ENCODE data around the gene SPATA3.
"Not testable (repeated sequence)": the region's sequence is repeated elsewhere in the genome, so short reads cannot be mapped to it uniquely, and the experiment has no call there.

The SPATA3 gene

GRCh38 chr2:231015478-231015877, 19.6 kb downstream of the SPATA3 start:
- Histone ChIP-seq H3K4me1 (ENCODE audit: insufficient read depth, insufficient read length) (peaks cover 14% of the 10 kb centered on the region), H3K9me3 (ENCODE audit: insufficient read depth, low read length) (no peaks in the 10 kb centered on the region), H3K27me3 (ENCODE audit: insufficient read depth, insufficient read length) (no peaks in the 10 kb centered on the region), H3K4me3 (ENCODE audit: insufficient read length, low read depth) (no peak overlapping the region), H3K36me3 (ENCODE audit: insufficient read depth, insufficient read length, low read length) (no peaks in the 10 kb centered on the region), H3K9ac (ENCODE audit: insufficient read length, low read depth) (no peak overlapping the region)
- TF ChIP-seq ZNF274 (IDR thresholded peaks at IDR 0.05; ENCODE audit: low read depth, low read length) (no peak), YY1 (IDR thresholded peaks at IDR 0.05; ENCODE audit: insufficient read depth, insufficient read length) (no peak), SUZ12 (IDR thresholded peaks at IDR 0.05; ENCODE audit: extremely low read depth, insufficient read depth, insufficient read length) (no peak)
- DNase-seq (ENCODE audit: low read depth, low spot score) = peak; percentile 77

GRCh38 chr2:231015926-231016325, 20.0 kb downstream of the SPATA3 start:
- TF ChIP-seq YY1 (IDR thresholded peaks at IDR 0.05; ENCODE audit: insufficient read depth, insufficient read length) = no peak
- no peak for TF ChIP-seq ZNF274 (IDR thresholded peaks at IDR 0.05; ENCODE audit: low read depth, low read length)
- no peak for TF ChIP-seq SUZ12 (IDR thresholded peaks at IDR 0.05; ENCODE audit: extremely low read depth, insufficient read depth, insufficient read length)
- H3K9me3 ChIP-seq (ENCODE audit: insufficient read depth, low read length) = no peaks in the 10 kb centered on the region
- no peak overlapping the region for H3K4me3 ChIP-seq (ENCODE audit: insufficient read length, low read depth)
- H3K9ac ChIP-seq (ENCODE audit: insufficient read length, low read depth) = no peak overlapping the region
- no peaks in the 10 kb centered on the region for H3K36me3 ChIP-seq (ENCODE audit: insufficient read depth, insufficient read length, low read length)
- DNase-seq (ENCODE audit: low read depth, low spot score) = no peak
- H3K27me3 ChIP-seq (ENCODE audit: insufficient read depth, insufficient read length) = no peaks in the 10 kb centered on the region
- H3K4me1 ChIP-seq (ENCODE audit: insufficient read depth, insufficient read length) = peaks cover 14% of the 10 kb centered on the region

GRCh38 chr2:231016566-231017230, 20.8 kb downstream of the SPATA3 start:
- H3K27me3 ChIP-seq (ENCODE audit: insufficient read depth, insufficient read length) = no peaks in the 10 kb centered on the region
- no peak for DNase-seq (ENCODE audit: low read depth, low spot score)
- peaks cover 14% of the 10 kb centered on the region for H3K4me1 ChIP-seq (ENCODE audit: insufficient read depth, insufficient read length)
- H3K9ac ChIP-seq (ENCODE audit: insufficient read length, low read depth) = no peak overlapping the region
- no peak overlapping the region for H3K4me3 ChIP-seq (ENCODE audit: insufficient read length, low read depth)
- no peaks in the 10 kb centered on the region for H3K36me3 ChIP-seq (ENCODE audit: insufficient read depth, insufficient read length, low read length)
- no peaks in the 10 kb centered on the region for H3K9me3 ChIP-seq (ENCODE audit: insufficient read depth, low read length)
- TF ChIP-seq YY1 (IDR thresholded peaks at IDR 0.05; ENCODE audit: insufficient read depth, insufficient read length) = no peak
- no peak for TF ChIP-seq SUZ12 (IDR thresholded peaks at IDR 0.05; ENCODE audit: extremely low read depth, insufficient read depth, insufficient read length)
- no peak for TF ChIP-seq ZNF274 (IDR thresholded peaks at IDR 0.05; ENCODE audit: low read depth, low read length)

- DNase-seq (ENCODE audit: low read depth, low spot score) = no peak
- Histone ChIP-seq H3K36me3 (ENCODE audit: insufficient read depth, insufficient read length, low read length) (no peaks in the 10 kb centered on the region), H3K9me3 (ENCODE audit: insufficient read depth, low read length) (no peaks in the 10 kb centered on the region), H3K4me1 (ENCODE audit: insufficient read depth, insufficient read length) (peaks cover 14% of the 10 kb centered on the region), H3K27me3 (ENCODE audit: insufficient read depth, insufficient read length) (no peaks in the 10 kb centered on the region), H3K4me3 (ENCODE audit: insufficient read length, low read depth) (no peak overlapping the region), H3K9ac (ENCODE audit: insufficient read length, low read depth) (no peak overlapping the region)
- TF ChIP-seq ZNF274 (IDR thresholded peaks at IDR 0.05; ENCODE audit: low read depth, low read length) = no peak
- TF ChIP-seq YY1 (IDR thresholded peaks at IDR 0.05; ENCODE audit: insufficient read depth, insufficient read length) = no peak
- TF ChIP-seq SUZ12 (IDR thresholded peaks at IDR 0.05; ENCODE audit: extremely low read depth, insufficient read depth, insufficient read length) = no peak
These were observed 21.3 kb downstream of the SPATA3 start for GRCh38 chr2:231017231-231017598.

- Histone ChIP-seq H3K4me1 (ENCODE audit: insufficient read depth, insufficient read length) (peaks cover 14% of the 10 kb centered on the region), H3K27me3 (ENCODE audit: insufficient read depth, insufficient read length) (no peaks in the 10 kb centered on the region), H3K4me3 (ENCODE audit: insufficient read length, low read depth) (no peak overlapping the region), H3K36me3 (ENCODE audit: insufficient read depth, insufficient read length, low read length) (no peaks in the 10 kb centered on the region), H3K9ac (ENCODE audit: insufficient read length, low read depth) (no peak overlapping the region), H3K9me3 (ENCODE audit: insufficient read depth, low read length) (no peaks in the 10 kb centered on the region)
- DNase-seq (ENCODE audit: low read depth, low spot score) = no peak
- no peak for TF ChIP-seq ZNF274 (IDR thresholded peaks at IDR 0.05; ENCODE audit: low read depth, low read length)
- no peak for TF ChIP-seq SUZ12 (IDR thresholded peaks at IDR 0.05; ENCODE audit: extremely low read depth, insufficient read depth, insufficient read length)
- no peak for TF ChIP-seq YY1 (IDR thresholded peaks at IDR 0.05; ENCODE audit: insufficient read depth, insufficient read length)
These were observed 22.3 kb downstream of the SPATA3 start for GRCh38 chr2:231018184-231018583.

- not testable (repeated sequence) for H3K9ac ChIP-seq (ENCODE audit: insufficient read length, low read depth); H3K27me3 ChIP-seq (ENCODE audit: insufficient read depth, insufficient read length)
These were observed 29.1 kb downstream of the SPATA3 start for GRCh38 chr2:231025059-231025458.

GRCh38 chr2:231028889-231029288, 33.0 kb downstream of the SPATA3 start:
- no peak overlapping the region for H3K9ac ChIP-seq (ENCODE audit: insufficient read length, low read depth)
- peaks cover 12% of the 10 kb centered on the region for H3K27me3 ChIP-seq (ENCODE audit: insufficient read depth, insufficient read length)
- no peak overlapping the region for H3K4me3 ChIP-seq (ENCODE audit: insufficient read length, low read depth)
- no peak for DNase-seq (ENCODE audit: low read depth, low spot score)
- H3K4me1 ChIP-seq (ENCODE audit: insufficient read depth, insufficient read length) = no peaks in the 10 kb centered on the region
- no peaks in the 10 kb centered on the region for H3K9me3 ChIP-seq (ENCODE audit: insufficient read depth, low read length)
- no peak for TF ChIP-seq YY1 (IDR thresholded peaks at IDR 0.05; ENCODE audit: insufficient read depth, insufficient read length)
- TF ChIP-seq SUZ12 (IDR thresholded peaks at IDR 0.05; ENCODE audit: extremely low read depth, insufficient read depth, insufficient read length) = no peak
- TF ChIP-seq ZNF274 (IDR thresholded peaks at IDR 0.05; ENCODE audit: low read depth, low read length) = no peak
- no peaks in the 10 kb centered on the region for H3K36me3 ChIP-seq (ENCODE audit: insufficient read depth, insufficient read length, low read length)

More at GRCh38 chr2:231025059-231025458, 29.1 kb downstream of the SPATA3 start:
- not testable (repeated sequence) for DNase-seq (ENCODE audit: low read depth, low spot score); H3K4me3 ChIP-seq (ENCODE audit: insufficient read length, low read depth); H3K9me3 ChIP-seq (ENCODE audit: insufficient read depth, low read length); H3K4me1 ChIP-seq (ENCODE audit: insufficient read depth, insufficient read length); H3K36me3 ChIP-seq (ENCODE audit: insufficient read depth, insufficient read length, low read length)

Measured in NT2/D1 (cell line).